K562 (cell line): ENCODE results near the gene PFDN2. TPM values are rescaled to one million over a fixed set of nuclear protein-coding genes. Genes with fewer than 3 reads are reported as not detected.

Experiments used
- ATAC-seq: fragments of 200-7000 bp; cut with Tn5 transposase; 3 replicates; pipeline ENCODE4 v1.9.1; 2020; ENCODE audit warnings: moderate library complexity
- BruUV-seq: library from RNA; stranded (reverse); fragments of 400-500 nt; replicated peaks from 2 replicates; lab custom pipeline; 2021; lab: Mats Ljungman, UMichigan
- CTCF ChIA-PET: fragments of 300-600 bp; formaldehyde crosslinking; extraction: SDS; loops from one replicate; lab custom pipeline; 2021; ENCODE audit warnings: low intra/inter-chr PET ratio; lab: Yijun Ruan, JAX
- POLR2A ChIA-PET: fragments of 300-600, 350-650 bp; sonication (Branson Sonifier 250); formaldehyde crosslinking; extraction: SDS; loops from one replicate; lab custom pipeline; 2021; ENCODE audit warnings: antibody characterized with exemption, inconsistent platforms; lab: Yijun Ruan, JAX
- DNase-seq, 4 experiments: peaks; one replicate each; pipeline versions ENCODE4 v3.0.0 to v3.0.0-alpha.2; 2011 to 2018; ENCODE audit warnings: low spot score in 3 of 4, mixed read lengths in 3 of 4; ENCODE audit errors: extremely low read depth in 1 of 4
- FAIRE-seq: peaks from 2 replicates; lab custom pipeline; 2011; peaks lifted over from hg19 to GRCh38; lab: Jason Lieb, UNC
- H2AFZ ChIP-seq: 2 replicates; pipeline ENCODE4 v1.6.0; 2011; ENCODE audit warnings: low read depth, low read length, control low read depth, inconsistent platforms
- H3K27ac ChIP-seq: fragments of 200-600 bp; 3 replicates; pipeline ENCODE4 v1.8.0; 2011; ENCODE audit warnings: low read depth, mild to moderate bottlenecking, control low read depth, inconsistent platforms, low read length, moderate library complexity, mixed read lengths; ENCODE audit errors: extremely low read depth
- H3K27me3 ChIP-seq, 2 experiments: fragments of 300-600 bp in 1 of 2; 2 replicates in 1 of 2; 3 replicates in 1 of 2; pipeline versions ENCODE4 v1.6.0 to v1.8.0; 2011; ENCODE audit warnings: inconsistent platforms in 2 of 2, low read length in 2 of 2, mild to moderate bottlenecking in 1 of 2, mixed read lengths in 1 of 2, moderate library complexity in 1 of 2; ENCODE audit not compliant: control insufficient read depth in 2 of 2, insufficient read depth in 2 of 2
- H3K36me3 ChIP-seq: fragments of 300-600 bp; 3 replicates; pipeline ENCODE4 v1.8.0; 2011; ENCODE audit warnings: mild to moderate bottlenecking, low read length, inconsistent platforms; ENCODE audit not compliant: control insufficient read depth, insufficient read depth
- H3K4me1 ChIP-seq, 2 experiments: fragments of 200-600 bp in 1 of 2; replicated peaks in 1 of 2; 2 replicates in 1 of 2; 3 replicates in 1 of 2; pipeline versions ENCODE4 v1.5.1 to v1.8.0; 2011; ENCODE audit warnings: inconsistent platforms in 2 of 2, low read length in 2 of 2, mild to moderate bottlenecking in 1 of 2, mixed read lengths in 1 of 2, moderate library complexity in 1 of 2; ENCODE audit not compliant: control insufficient read depth in 2 of 2, insufficient read depth in 2 of 2
- H3K4me2 ChIP-seq: 2 replicates; pipeline ENCODE4 v1.6.1; 2011; ENCODE audit warnings: low read length, control low read depth, inconsistent platforms, mixed read lengths; ENCODE audit not compliant: insufficient read depth
- H3K4me3 ChIP-seq: fragments of 200-600 bp; sonication (generic), shearing (Covaris generic); 2 replicates; pipeline ENCODE4 v1.5.1; 2016; ENCODE audit warnings: control low read depth, inconsistent platforms
- H3K79me2 ChIP-seq: fragments of 200-600 bp; 3 replicates; pipeline ENCODE4 v1.8.0; 2011; ENCODE audit warnings: low read length, inconsistent platforms; ENCODE audit not compliant: control insufficient read depth, insufficient read depth
- H3K9ac ChIP-seq, 2 experiments: 2 replicates each; pipeline versions ENCODE4 v1.6.0 to v1.6.1; 2011; ENCODE audit warnings: low read depth in 2 of 2, low read length in 2 of 2, control low read depth in 1 of 2, inconsistent platforms in 1 of 2, mild to moderate bottlenecking in 1 of 2, mixed read lengths in 1 of 2; ENCODE audit not compliant: insufficient read depth in 1 of 2
- H3K9me1 ChIP-seq: one replicate; pipeline ENCODE4 v1.6.0; 2011; ENCODE audit warnings: inconsistent platforms, mild to moderate bottlenecking, low read length, moderate library complexity; ENCODE audit not compliant: control insufficient read depth, insufficient read depth
- H3K9me3 ChIP-seq: replicated peaks from 2 replicates; pipeline ENCODE4 v1.5.1; 2011; ENCODE audit warnings: low read depth, low read length, inconsistent platforms; ENCODE audit not compliant: control insufficient read depth, insufficient read depth
- H4K20me1 ChIP-seq: replicated peaks from 2 replicates; pipeline ENCODE4 v1.6.1; 2011; ENCODE audit warnings: low read length, inconsistent platforms, mixed read lengths; ENCODE audit not compliant: control insufficient read depth, insufficient read depth
- EGR1 ChIP-seq: fragments of 450-650 bp; conservative IDR thresholded peaks from 2 replicates; pipeline ENCODE4 v1.6.1; 2017; ENCODE audit warnings: mild to moderate bottlenecking
- GATAD2B ChIP-seq: fragments of 450-650 bp; IDR thresholded peaks from 2 replicates; pipeline ENCODE4 v1.6.1; 2017; ENCODE audit warnings: mild to moderate bottlenecking, borderline replicate concordance
- PRMT5 ChIP-seq: sonication (generic); formaldehyde crosslinking; IDR thresholded peaks from 2 replicates; pipeline ENCODE4 v1.5.0; 2020; ENCODE audit warnings: missing genetic modification reagents
- WGBS: fragments of 100-300 bp; shearing (Covaris generic); methylation state at CpG from one replicate; pipeline ENCODE4 v1.1.6; 2016; ENCODE audit warnings: low coverage, mixed read lengths; ENCODE audit not compliant: insufficient coverage; ENCODE audit errors: missing lambda C conversion rate; 5-methylcytosine and 5-hydroxymethylcytosine counted together
- in situ Hi-C: fragments of 300-500 bp; cut with MboI; formaldehyde crosslinking; loops from 4 replicates; pipeline ENCODE4 v1.15.0; 2018; ENCODE audit warnings: inconsistent platforms, mixed read lengths
- intact Hi-C: fragments of 100-400 bp; cut with micrococcal nuclease; formaldehyde crosslinking; loops from 2 replicates; pipeline ENCODE4 v1.14.2; 2022
- polyA plus RNA-seq, 8 experiments: library from polyadenylated mRNA; depleted of rRNA in 4 of 8; stranded (reverse) in 5 of 8; unstranded in 3 of 8; fragments of >200 nt; fragmentation: Nextera tagmentation in 2 of 8; fragmentation: Illumina TruSeq in 1 of 8; extraction: Ambion mirVana in 2 of 8; extraction: Trizol in 1 of 8; gene quantifications; 2 replicates each; pipeline versions ENCODE4 v1.2.1 to v1.2.3, GENCODE V29; 2011 to 2014; ENCODE audit warnings: inconsistent platforms in 1 of 8, missing spikeins in 1 of 8
- total RNA-seq, 7 experiments: library from RNA; depleted of rRNA in 6 of 7; stranded (reverse); fragments of >200 nt in 6 of 7; fragmentation: Illumina TruSeq in 2 of 7; extraction: Trizol in 2 of 7; gene quantifications; 2 replicates each; pipeline versions ENCODE4 v1.2.1 to v1.2.3, GENCODE V29; 2011 to 2021; ENCODE audit warnings: low replicate concordance in 1 of 7
- TF ChIP-seq, protein P1 (sequence below): fragments of 250-450 bp; sonication (Bioruptor Pico); IDR thresholded peaks from 2 replicates; pipeline ENCODE4 v1.5.0; 2021; ENCODE audit warnings: mild to moderate bottlenecking, moderate library complexity

Gene PFDN2
- total and polyA plus RNA-seq, 9 of the 15 experiments (the other 6 are each of a cell fraction or from before 2014, with no cell fraction given), result 50.2 to 361 (median 144) TPM

DNA sequence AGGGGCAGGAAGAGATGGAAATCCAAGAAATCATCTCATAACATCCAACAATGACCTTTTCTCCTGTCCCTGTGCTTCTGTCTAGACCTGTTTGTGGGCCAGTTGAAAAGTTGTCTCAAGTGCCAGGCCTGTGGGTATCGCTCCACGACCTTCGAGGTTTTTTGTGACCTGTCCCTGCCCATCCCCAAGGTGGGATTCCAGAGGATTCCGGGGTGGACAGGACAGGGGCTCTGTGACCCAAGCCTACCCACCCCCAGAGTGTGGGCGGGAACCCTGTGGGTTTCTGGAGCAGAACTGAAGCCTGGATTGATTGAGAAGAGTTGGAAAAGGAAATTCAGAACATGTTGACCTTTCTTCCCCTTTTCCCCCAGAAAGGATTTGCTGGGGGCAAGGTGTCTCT is 46.0 kb upstream of the PFDN2 start:
- CTCF ChIA-PET, result no interaction called here
- peaks cover 64 to 87% of the 10 kb centered on the region in 2 experiments for H3K4me1 ChIP-seq

More for the DNA sequence above, 46.0 kb upstream of the PFDN2 start:
- in situ Hi-C loops, result no loop called here
- ATAC-seq (no peak), DNase-seq (no peak), FAIRE-seq (no peak)
- intact Hi-C loops, result no loop called here
- Histone ChIP-seq H3K9ac (peak overlapping the region; percentile 65 to 67; a peak in 1 of 4 replicates), H2AFZ (no peak overlapping the region), H3K4me3 (no peak overlapping the region), H4K20me1 (no peaks in the 10 kb centered on the region), H3K9me3 (no peaks in the 10 kb centered on the region), H3K36me3 (peaks cover 59% of the 10 kb centered on the region), H3K9me1 (no peaks in the 10 kb centered on the region), H3K27me3 (no peaks in the 10 kb centered on the region), H3K79me2 (peaks cover 73% of the 10 kb centered on the region), H3K27ac (no peak overlapping the region; the same call in 1 of the 3 replicates), H3K4me2 (0 out of 2 replicates have a peak overlapping the region, but pooled peaks have one; percentile 83)
- no TSS peak for BruUV-seq
- 87% methylated on average over 5 of the region's 5 CpGs for WGBS
- TF ChIP-seq EGR1 (peak; percentile 29; the same call in 1 of the 2 replicates), PRMT5 (CRISPR knock-in tag) (no peak), GATAD2B (no peak)
- TF ChIP-seq, protein P1, sequence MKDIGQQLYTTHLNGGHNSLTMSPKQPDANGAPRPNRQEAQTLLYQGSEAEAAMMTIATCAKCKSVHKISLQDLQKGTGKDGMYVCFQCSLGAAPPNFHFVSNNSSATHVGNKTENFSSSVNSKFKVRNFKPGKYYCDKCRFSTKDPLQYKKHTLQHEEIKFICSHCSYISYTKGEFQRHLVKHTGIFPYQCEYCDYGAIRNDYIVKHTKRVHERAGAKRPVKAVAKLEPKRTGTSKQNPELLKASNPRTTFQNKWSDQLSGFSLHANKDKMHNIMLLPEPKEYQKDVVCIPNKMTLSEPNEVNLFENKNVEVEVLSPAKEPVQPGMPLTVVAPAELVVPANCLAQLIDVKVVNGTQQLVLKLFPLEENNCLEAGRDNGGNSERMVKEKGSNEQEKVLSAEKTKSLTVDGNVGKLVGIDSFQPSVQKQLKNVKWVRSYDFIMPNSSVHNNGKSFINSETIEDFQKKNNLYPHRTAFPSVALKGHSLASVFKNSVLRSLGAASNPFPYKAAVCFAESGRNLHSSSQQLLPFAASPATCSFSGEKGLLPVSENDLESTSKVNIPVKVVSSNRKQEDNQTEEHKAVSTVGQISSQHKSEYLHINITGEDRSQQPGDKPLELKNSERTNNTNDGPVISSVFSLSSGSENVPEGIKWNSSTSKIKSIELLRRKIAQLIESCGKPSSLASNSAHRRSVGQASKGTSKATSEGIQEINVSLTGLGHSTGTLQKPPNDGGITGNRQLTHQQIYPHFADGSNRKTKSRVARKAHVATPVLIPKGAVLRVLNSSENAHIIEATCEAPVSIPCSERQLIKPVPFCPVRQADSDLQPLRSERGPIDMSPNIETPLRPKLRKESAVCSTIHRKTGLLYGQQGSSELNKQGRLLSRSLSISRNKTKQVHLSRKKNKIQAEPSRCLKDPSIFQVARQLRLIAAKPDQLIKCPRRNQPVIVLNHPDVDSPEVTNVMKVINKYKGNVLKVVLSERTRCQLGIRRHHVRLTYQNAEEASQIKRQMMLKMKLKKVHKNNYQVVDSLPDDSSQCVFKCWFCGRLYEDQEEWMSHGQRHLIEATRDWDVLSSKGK (CRISPR knock-in tag), result no peak
- POLR2A ChIA-PET, result interaction anchor here (0.6 to 4.3 kb wide), 3 partner anchors 9 to 90 kb away, joined by 3 to 30 read pairs (median 4); partner anchors contain the start of genes B4GALT3 and UFC1
